ENCODE data around the gene ZNF532.

Gene ZNF532

GRCh38 chr18:58850786-58851469 is 13.7 kb upstream of the ZNF532 start:
- H3K9ac ChIP-seq (ENCODE audit: low read depth, low read length, poor library complexity, severe bottlenecking) = no peak overlapping the region
- no peak for TF ChIP-seq CTCF (conservative IDR thresholded peaks at IDR 0.05; ENCODE audit: low read length)
- H3K36me3 ChIP-seq (ENCODE audit: insufficient read depth, low read length) = no peaks in the 10 kb centered on the region
- H3K9me2 ChIP-seq (replicated peaks; ENCODE audit: low read depth, low read length) = no peaks in the 10 kb centered on the region
- no peak overlapping the region for H2AFZ ChIP-seq (ENCODE audit: low read length)
- no peaks in the 10 kb centered on the region for H4K20me1 ChIP-seq (ENCODE audit: insufficient read depth, low read length, poor library complexity, severe bottlenecking)
- no peak overlapping the region for H3K4me3 ChIP-seq (ENCODE audit: low read length, poor library complexity, severe bottlenecking)
- H3K27me3 ChIP-seq (ENCODE audit: insufficient read depth, low read length, poor library complexity, severe bottlenecking) = no peaks in the 10 kb centered on the region
- H3K9me3 ChIP-seq (ENCODE audit: insufficient read depth, low read depth, low read length) = no peaks in the 10 kb centered on the region
- H3F3A ChIP-seq (ENCODE audit: low read depth) = no peaks in the 10 kb centered on the region
- no peaks in the 10 kb centered on the region for H3K79me2 ChIP-seq (ENCODE audit: insufficient read depth, low read length)
- no peak overlapping the region for H3K4me2 ChIP-seq (ENCODE audit: low read depth, low read length, poor library complexity, severe bottlenecking)
- H3K4me1 ChIP-seq (ENCODE audit: insufficient read depth, low read length, poor library complexity, severe bottlenecking) = no peaks in the 10 kb centered on the region

GRCh38 chr18:58851856-58852255 is 12.8 kb upstream of the ZNF532 start:
- Histone ChIP-seq H3K4me3 (ENCODE audit: low read length, poor library complexity, severe bottlenecking) (no peak overlapping the region), H2AFZ (ENCODE audit: low read length) (no peak overlapping the region), H4K20me1 (ENCODE audit: insufficient read depth, low read length, poor library complexity, severe bottlenecking) (no peaks in the 10 kb centered on the region), H3F3A (ENCODE audit: low read depth) (no peaks in the 10 kb centered on the region), H3K79me2 (ENCODE audit: insufficient read depth, low read length) (no peaks in the 10 kb centered on the region), H3K4me1 (ENCODE audit: insufficient read depth, low read length, poor library complexity, severe bottlenecking) (no peaks in the 10 kb centered on the region), H3K27me3 (ENCODE audit: insufficient read depth, low read length, poor library complexity, severe bottlenecking) (no peaks in the 10 kb centered on the region), H3K4me2 (ENCODE audit: low read depth, low read length, poor library complexity, severe bottlenecking) (no peak overlapping the region), H3K9me2 (replicated peaks; ENCODE audit: low read depth, low read length) (no peaks in the 10 kb centered on the region), H3K9ac (ENCODE audit: low read depth, low read length, poor library complexity, severe bottlenecking) (no peak overlapping the region), H3K9me3 (ENCODE audit: insufficient read depth, low read depth, low read length) (no peaks in the 10 kb centered on the region), H3K36me3 (ENCODE audit: insufficient read depth, low read length) (no peaks in the 10 kb centered on the region)
- TF ChIP-seq EZH2phosphoT487 (IDR thresholded peaks at IDR 0.05; ENCODE audit: borderline replicate concordance) = no peak
- no peak for TF ChIP-seq CTCF (conservative IDR thresholded peaks at IDR 0.05; ENCODE audit: low read length)

- TF ChIP-seq EZH2phosphoT487 (IDR thresholded peaks at IDR 0.05; ENCODE audit: borderline replicate concordance) (no peak), CTCF (conservative IDR thresholded peaks at IDR 0.05; ENCODE audit: low read length) (no peak)
- H3K4me2 ChIP-seq (ENCODE audit: low read depth, low read length, poor library complexity, severe bottlenecking) = no peak overlapping the region
- no peaks in the 10 kb centered on the region for H3K27me3 ChIP-seq (ENCODE audit: insufficient read depth, low read length, poor library complexity, severe bottlenecking)
- H3K9me2 ChIP-seq (replicated peaks; ENCODE audit: low read depth, low read length) = no peaks in the 10 kb centered on the region
- no peaks in the 10 kb centered on the region for H3F3A ChIP-seq (ENCODE audit: low read depth)
- H2AFZ ChIP-seq (ENCODE audit: low read length) = no peak overlapping the region
- no peaks in the 10 kb centered on the region for H4K20me1 ChIP-seq (ENCODE audit: insufficient read depth, low read length, poor library complexity, severe bottlenecking)
- H3K4me3 ChIP-seq (ENCODE audit: low read length, poor library complexity, severe bottlenecking) = no peak overlapping the region
- no peaks in the 10 kb centered on the region for H3K36me3 ChIP-seq (ENCODE audit: insufficient read depth, low read length)
- H3K4me1 ChIP-seq (ENCODE audit: insufficient read depth, low read length, poor library complexity, severe bottlenecking) = no peaks in the 10 kb centered on the region
- no peak overlapping the region for H3K9ac ChIP-seq (ENCODE audit: low read depth, low read length, poor library complexity, severe bottlenecking)
- H3K79me2 ChIP-seq (ENCODE audit: insufficient read depth, low read length) = no peaks in the 10 kb centered on the region
- no peaks in the 10 kb centered on the region for H3K9me3 ChIP-seq (ENCODE audit: insufficient read depth, low read depth, low read length)
Measured at GRCh38 chr18:58852629-58853028, 12.0 kb upstream of the ZNF532 start.
